PC-3 (cell line): ENCODE data around the gene PRMT9. TPM values are rescaled to one million over a fixed set of nuclear protein-coding genes. Genes with fewer than 3 reads are reported as not detected.

Experiments used
- ATAC-seq: fragments of 200-7000 bp; cut with Tn5 transposase; 2 replicates; pipeline ENCODE4 v1.9.1; 2020; ENCODE audit warnings: mild to moderate bottlenecking, moderate library complexity
- BruUV-seq: library from RNA; stranded (reverse); fragments of 400-500 nt; replicated peaks from 2 replicates; lab custom pipeline; 2021; lab: Mats Ljungman, UMichigan
- CTCF ChIA-PET: fragments of 300-600 bp; sonication (Branson Sonifier 250); formaldehyde crosslinking; loops from one replicate; lab custom pipeline; 2022; ENCODE audit warnings: antibody characterized with exemption; lab: Charles Lee
- POLR2A ChIA-PET: fragments of 300-600 bp; sonication (Branson Sonifier 250); formaldehyde crosslinking; loops from one replicate; lab custom pipeline; 2022; ENCODE audit warnings: antibody characterized with exemption; ENCODE audit not compliant: unreplicated experiment; lab: Charles Lee
- DNase-seq: peaks from one replicate; pipeline ENCODE4 v3.0.0-alpha.2; 2015
- H2AFZ ChIP-seq: fragments of 300-600 bp; sonication (generic); 2 replicates; pipeline ENCODE4 v1.6.0; 2016; ENCODE audit warnings: antibody characterized with exemption, low read length
- H3F3A ChIP-seq: fragments of 300-600 bp; sonication (generic); one replicate; pipeline ENCODE4 v1.6.0; 2017; ENCODE audit warnings: antibody characterized with exemption, low read length, control low read depth, mild to moderate bottlenecking; ENCODE audit not compliant: unreplicated experiment
- H3K27ac ChIP-seq: fragments of 300-600 bp; sonication (generic); 2 replicates; pipeline ENCODE4 v1.5.1; 2016; ENCODE audit warnings: mild to moderate bottlenecking, low read length
- H3K27me3 ChIP-seq: fragments of 300-600 bp; sonication (generic); 2 replicates; pipeline ENCODE4 v1.6.1; 2016; ENCODE audit warnings: low read length, mixed read lengths
- H3K36me3 ChIP-seq: fragments of 300-600 bp; sonication (generic); 2 replicates; pipeline ENCODE4 v1.6.1; 2016; ENCODE audit warnings: low read depth, mixed run types, low read length, mixed read lengths
- H3K4me1 ChIP-seq: fragments of 300-600 bp; sonication (generic); 2 replicates; pipeline ENCODE4 v1.5.1; 2016; ENCODE audit warnings: low read length; ENCODE audit not compliant: insufficient read depth
- H3K4me2 ChIP-seq: fragments of 300-600 bp; sonication (generic); 2 replicates; pipeline ENCODE4 v1.6.0; 2016; ENCODE audit warnings: low read length
- H3K4me3 ChIP-seq: fragments of 300-600 bp; sonication (generic); 2 replicates; pipeline ENCODE4 v1.5.1; 2016; ENCODE audit warnings: mild to moderate bottlenecking, low read length, mixed read lengths
- H3K79me2 ChIP-seq: fragments of 300-600 bp; sonication (generic); 2 replicates; pipeline ENCODE4 v1.6.1; 2017; ENCODE audit warnings: low read length, mixed read lengths
- H3K9ac ChIP-seq: fragments of 300-600 bp; sonication (generic); 2 replicates; pipeline ENCODE4 v1.6.0; 2016; ENCODE audit warnings: mild to moderate bottlenecking, low read length
- H3K9me2 ChIP-seq: fragments of 300-600 bp; sonication (generic); replicated peaks from 2 replicates; pipeline ENCODE4 v1.6.1; 2016; ENCODE audit warnings: mixed run types, low read length, mixed read lengths
- H3K9me3 ChIP-seq: fragments of 300-600 bp; sonication (generic); 2 replicates; pipeline ENCODE4 v1.6.1; 2016; ENCODE audit warnings: low read length, mixed read lengths
- H4K20me1 ChIP-seq: fragments of 300-600 bp; sonication (generic); 2 replicates; pipeline ENCODE4 v1.6.1; 2016; ENCODE audit warnings: low read length, mixed read lengths
- CTCF ChIP-seq: fragments of 300-600 bp; sonication (generic); conservative IDR thresholded peaks from 2 replicates; pipeline ENCODE4 v1.5.1; 2017; ENCODE audit warnings: antibody characterized with exemption, low read depth, mild to moderate bottlenecking, low read length
- EZH2 ChIP-seq: fragments of 300-600 bp; sonication (generic); IDR thresholded peaks from one replicate; pipeline ENCODE4 v1.6.1; 2017; ENCODE audit warnings: antibody characterized with exemption, mild to moderate bottlenecking, low read length; ENCODE audit not compliant: unreplicated experiment
- EZH2phosphoT487 ChIP-seq: fragments of 300-600 bp; sonication (generic); IDR thresholded peaks from 2 replicates; pipeline ENCODE4 v1.6.1; 2018; ENCODE audit warnings: mild to moderate bottlenecking, antibody characterized with exemption, low read length, borderline replicate concordance
- intact Hi-C: fragments of 100-400 bp; cut with micrococcal nuclease; formaldehyde crosslinking; loops from 2 replicates; pipeline ENCODE4 v1.9.0; 2023
- total RNA-seq: library from RNA; depleted of rRNA; stranded (reverse); fragments of >200 nt; gene quantifications from 2 replicates; pipeline ENCODE4 v1.2.3, GENCODE V29; 2014

The PRMT9 gene
- total RNA-seq, 1 experiment from 2014 or later = 6.5 TPM

- H3K9me3 ChIP-seq = no peaks in the 10 kb centered on the region
- peaks cover 56% of the 10 kb centered on the region for H3K4me1 ChIP-seq
- no peaks in the 10 kb centered on the region for H4K20me1 ChIP-seq
- CTCF ChIA-PET = interaction anchor here (0.5 to 0.9 kb wide), 2 partner anchors 135 to 189 kb away, joined by 3 read pairs; no protein-coding TSS in a partner anchor
- H3K9me2 ChIP-seq = no peaks in the 10 kb centered on the region
- H3K9ac ChIP-seq = peak within 1 kb of the TSS; percentile 79
- peak within 1 kb of the TSS; percentile 96 for H2AFZ ChIP-seq
- DNase-seq (peak; percentile 71), ATAC-seq (peak; percentile 67)
- no peaks in the 10 kb centered on the region for H3K27me3 ChIP-seq
- BruUV-seq = no TSS peak
- H3K27ac ChIP-seq = peak within 1 kb of the TSS; percentile 59
- H3K4me2 ChIP-seq = peak within 1 kb of the TSS; percentile 78
- POLR2A ChIA-PET = interaction anchor here (0.6 to 0.7 kb wide), 2 partner anchors 23 to 180 kb away, joined by 4 read pairs; no protein-coding TSS in a partner anchor
- peak within 1 kb of the TSS; percentile 95 for H3K4me3 ChIP-seq
- TF ChIP-seq EZH2 (no peak), CTCF (no peak), EZH2phosphoT487 (no peak)
- H3K36me3 ChIP-seq = no peaks in the 10 kb centered on the region
- no peaks in the 10 kb centered on the region for H3F3A ChIP-seq
- peaks cover 47% of the 10 kb centered on the region for H3K79me2 ChIP-seq
- intact Hi-C loops = loop anchor here (5.0 kb wide), 1 partner anchor 100 kb away; no protein-coding TSS in a partner anchor
These were observed 47.9 kb upstream of the PRMT9 start, which contains the start of gene ARHGAP10 for GRCh38 chr4:147731580-147732517. TSS of gene ARHGAP10 (plus strand) at chr4:147732088. CDS start at chr4:147732302, 214 bp downstream.

GRCh38 chr4:147730333-147730732 is 46.4 kb upstream of the PRMT9 start:
- intact Hi-C loops = loop anchor here (5.0 kb wide), 1 partner anchor 102 kb away; no protein-coding TSS in a partner anchor
- H3K4me3 ChIP-seq = no peak overlapping the region
- TF ChIP-seq EZH2phosphoT487 (no peak), EZH2 (no peak), CTCF (no peak)
- H2AFZ ChIP-seq = no peak overlapping the region
- DNase-seq (peak; percentile 4), ATAC-seq (no peak)
- H3K4me1 ChIP-seq = peaks cover 46% of the 10 kb centered on the region
- CTCF ChIA-PET = no interaction called here
- H3F3A ChIP-seq = no peaks in the 10 kb centered on the region
- no peaks in the 10 kb centered on the region for H3K9me2 ChIP-seq
- H3K27me3 ChIP-seq = no peaks in the 10 kb centered on the region
- no TSS peak for BruUV-seq
- no peak overlapping the region for H3K9ac ChIP-seq
- H3K4me2 ChIP-seq = no peak overlapping the region
- H3K27ac ChIP-seq = no peak overlapping the region
- no peaks in the 10 kb centered on the region for H3K36me3 ChIP-seq
- no peaks in the 10 kb centered on the region for H3K9me3 ChIP-seq
- POLR2A ChIA-PET = no interaction called here
- H3K79me2 ChIP-seq = peaks cover 32% of the 10 kb centered on the region
- no peaks in the 10 kb centered on the region for H4K20me1 ChIP-seq
